HepG2 (cell line): ENCODE measurements around the gene PPIP5K2. TPM values are rescaled to one million over a fixed set of nuclear protein-coding genes. Genes with fewer than 3 reads are reported as not detected.

Experiments
- ATAC-seq: fragments of 200-7000 bp; cut with Tn5 transposase; 3 replicates; pipeline ENCODE4 v1.9.1; 2020; ENCODE audit warnings: mild to moderate bottlenecking, moderate library complexity
- BruUV-seq: library from RNA; stranded (reverse); fragments of 400-500 nt; replicated peaks from 2 replicates; lab custom pipeline; 2021; lab: Mats Ljungman, UMichigan
- CTCF ChIA-PET: fragments of 300-600 bp; formaldehyde crosslinking; extraction: SDS; loops from one replicate; lab custom pipeline; 2021; ENCODE audit warnings: low total read pairs, inconsistent platforms, low intra/inter-chr PET ratio; lab: Yijun Ruan, JAX
- POLR2A ChIA-PET: fragments of 350-600 bp; sonication (Branson Sonifier 250); formaldehyde crosslinking; loops from one replicate; lab custom pipeline; 2020; ENCODE audit warnings: antibody characterized with exemption, inconsistent platforms; lab: Yijun Ruan, JAX
- DNase-seq: peaks from one replicate; pipeline ENCODE4 v3.0.0-alpha.2; 2015; ENCODE audit warnings: low spot score
- FAIRE-seq: peaks from 3 replicates; lab custom pipeline; 2011; peaks lifted over from hg19 to GRCh38; lab: Jason Lieb, UNC
- H2AFZ ChIP-seq: one replicate; pipeline ENCODE4 v1.6.1; 2011; ENCODE audit warnings: low read length, inconsistent platforms
- H3K27ac ChIP-seq: fragments of 300-600 bp; 3 replicates; pipeline ENCODE4 v1.8.0; 2011; ENCODE audit warnings: mixed run types, mild to moderate bottlenecking, mixed read lengths, low read length, inconsistent platforms; ENCODE audit not compliant: insufficient read depth; ENCODE audit errors: extremely low read length
- H3K27me3 ChIP-seq, 2 experiments: fragments of 200-600 bp in 1 of 2; 2 replicates in 1 of 2; 3 replicates in 1 of 2; pipeline versions ENCODE4 v1.6.0 to v1.8.0; 2011; ENCODE audit warnings: low read length in 2 of 2, mild to moderate bottlenecking in 2 of 2, moderate library complexity in 2 of 2, inconsistent platforms in 1 of 2; ENCODE audit not compliant: insufficient read depth in 2 of 2, control insufficient read depth in 1 of 2
- H3K36me3 ChIP-seq, 2 experiments: fragments of 200-600 bp in 1 of 2; replicated peaks in 1 of 2; 2 replicates in 1 of 2; 3 replicates in 1 of 2; pipeline versions ENCODE4 v1.5.1 to v1.8.0; 2011; ENCODE audit warnings: low read length in 2 of 2, inconsistent platforms in 1 of 2; ENCODE audit not compliant: insufficient read depth in 2 of 2, control insufficient read depth in 1 of 2
- H3K4me1 ChIP-seq: 2 replicates; pipeline ENCODE4 v1.5.1; 2012; ENCODE audit warnings: low read length, inconsistent platforms; ENCODE audit not compliant: insufficient read depth
- H3K4me2 ChIP-seq: 2 replicates; pipeline ENCODE4 v1.6.0; 2011; ENCODE audit warnings: low read depth, low read length, inconsistent platforms
- H3K4me3 ChIP-seq, 3 experiments: fragments of 200-600 bp in 1 of 3; sonication (generic), shearing (Covaris generic) in 1 of 3; replicated peaks in 1 of 3; 2 replicates each; pipeline ENCODE4 v1.5.1; 2011 to 2016; ENCODE audit warnings: low read length in 3 of 3, inconsistent platforms in 2 of 3, low read depth in 2 of 3, mild to moderate bottlenecking in 2 of 3, control low read depth in 1 of 3, mixed read lengths in 1 of 3; ENCODE audit not compliant: insufficient read depth in 1 of 3
- H3K79me2 ChIP-seq: one replicate; pipeline ENCODE4 v1.6.1; 2011; ENCODE audit warnings: low read length, inconsistent platforms; ENCODE audit not compliant: insufficient read depth
- H3K9ac ChIP-seq: 2 replicates; pipeline ENCODE4 v1.6.0; 2011; ENCODE audit warnings: mild to moderate bottlenecking, low read depth, low read length, inconsistent platforms; ENCODE audit not compliant: insufficient read depth
- H3K9me3 ChIP-seq: 2 replicates; pipeline ENCODE4 v1.5.1; 2012; ENCODE audit warnings: mild to moderate bottlenecking, low read length
- H4K20me1 ChIP-seq: 2 replicates; pipeline ENCODE4 v1.6.0; 2011; ENCODE audit warnings: inconsistent platforms, mild to moderate bottlenecking, low read length, moderate library complexity; ENCODE audit not compliant: insufficient read depth
- IKZF1 ChIP-seq: fragments of 450-650 bp; IDR thresholded peaks from 2 replicates; pipeline ENCODE4 v1.7.1; 2016
- MED1 ChIP-seq: sonication (generic); formaldehyde crosslinking; IDR thresholded peaks from 2 replicates; pipeline ENCODE4 v1.4.0; 2020; ENCODE audit warnings: missing genetic modification reagents
- MIER2 ChIP-seq: IDR thresholded peaks from 2 replicates; pipeline ENCODE4 v1.6.1; 2016; ENCODE audit warnings: missing biosample characterization, missing genetic modification reagents
- POGK ChIP-seq: sonication (generic); formaldehyde crosslinking; conservative IDR thresholded peaks from 2 replicates; pipeline ENCODE4 v1.8.0; 2022; ENCODE audit warnings: mild to moderate bottlenecking, moderate library complexity, missing genetic modification reagents
- POGZ ChIP-seq: sonication (generic); formaldehyde crosslinking; IDR thresholded peaks from 2 replicates; pipeline ENCODE4 v1.4.0; 2020; ENCODE audit warnings: mild to moderate bottlenecking, missing genetic modification reagents
- RFX5 ChIP-seq: IDR thresholded peaks from 2 replicates; pipeline ENCODE4 v1.6.1; 2011; ENCODE audit warnings: low read depth, low read length, improper control_type of control experiment
- SRF ChIP-seq: IDR thresholded peaks from 2 replicates; pipeline ENCODE4 v1.6.1; 2011; ENCODE audit warnings: mild to moderate bottlenecking, low read depth, low read length, moderate library complexity
- ZFAT ChIP-seq: sonication (generic); formaldehyde crosslinking; conservative IDR thresholded peaks from 2 replicates; pipeline ENCODE4 v1.8.1; 2023; ENCODE audit warnings: missing genetic modification reagents, inconsistent platforms
- ZNF607 ChIP-seq: sonication (generic); formaldehyde crosslinking; IDR thresholded peaks from 2 replicates; pipeline ENCODE4 v1.5.1; 2020; ENCODE audit warnings: missing genetic modification reagents, mild to moderate bottlenecking, borderline replicate concordance
- ZNF614 ChIP-seq: IDR thresholded peaks from 2 replicates; pipeline ENCODE4 v1.6.1; 2018; ENCODE audit warnings: missing biosample characterization, missing genetic modification reagents, inconsistent platforms, borderline replicate concordance
- ZNF652 ChIP-seq: IDR thresholded peaks from 2 replicates; pipeline ENCODE4 v1.6.1; 2016; ENCODE audit warnings: low read depth, borderline replicate concordance
- WGBS: methylation state at CpG from one replicate; pipeline ENCODE4 v1.1.6; 2017; ENCODE audit warnings: low lambda C conversion rate; 5-methylcytosine and 5-hydroxymethylcytosine counted together
- in situ Hi-C: cut with HindIII; loops from 2 replicates; pipeline ENCODE4 v1.10.0; 2017; ENCODE audit warnings: low pct_unique_long_range_greater_than_20kb; ENCODE audit not compliant: extremely low pct_ligation_motif_present
- intact Hi-C: fragments of 100-400 bp; cut with micrococcal nuclease; formaldehyde crosslinking; loops from one replicate; pipeline ENCODE4 v1.10.0; 2022; ENCODE audit not compliant: unreplicated experiment
- polyA plus RNA-seq, 8 experiments: library from polyadenylated mRNA; depleted of rRNA in 3 of 8; stranded (reverse) in 7 of 8; unstranded in 1 of 8; fragments of >200 nt; fragmentation: Illumina TruSeq in 4 of 8; extraction: Trizol in 4 of 8; gene quantifications; 2 replicates each; pipeline versions ENCODE4 v1.2.1 to v1.2.3, GENCODE V29; 2011 to 2016; ENCODE audit warnings: low read depth in 4 of 8, missing spikeins in 1 of 8, mixed read lengths in 1 of 8; ENCODE audit not compliant: insufficient read depth in 1 of 8
- total RNA-seq, 5 experiments: library from RNA; depleted of rRNA; stranded (reverse); fragments of >200 nt; fragmentation: Illumina TruSeq; extraction: Trizol; gene quantifications; 2 replicates each; pipeline ENCODE4 v1.2.3, GENCODE V29; 2016; ENCODE audit warnings: low read depth in 1 of 5
- TF ChIP-seq, protein P1 (sequence below): IDR thresholded peaks from 2 replicates; pipeline ENCODE4 v1.6.1; 2016; ENCODE audit warnings: missing biosample characterization, missing genetic modification reagents, low read depth
- TF ChIP-seq, protein P2 (sequence below): sonication (generic); formaldehyde crosslinking; IDR thresholded peaks from 2 replicates; pipeline ENCODE4 v1.9.0; 2022; ENCODE audit warnings: missing genetic modification reagents, mild to moderate bottlenecking, borderline replicate concordance
- TF ChIP-seq, protein P3 (sequence below): sonication (generic); formaldehyde crosslinking; IDR thresholded peaks from 2 replicates; pipeline ENCODE4 v1.9.0; 2021; ENCODE audit warnings: missing genetic modification reagents, mild to moderate bottlenecking, borderline replicate concordance
- TF ChIP-seq, protein P4 (sequence below): sonication (generic); formaldehyde crosslinking; IDR thresholded peaks from 2 replicates; pipeline ENCODE4 v1.4.0; 2020; ENCODE audit warnings: mild to moderate bottlenecking, missing genetic modification reagents
- TF ChIP-seq, protein P5 (sequence below): sonication (generic); formaldehyde crosslinking; conservative IDR thresholded peaks from 2 replicates; pipeline ENCODE4 v1.8.1; 2023; ENCODE audit warnings: missing genetic modification reagents

The PPIP5K2 gene
- total and polyA plus RNA-seq, 2 of the 13 experiments (the other 11 are each of a cell fraction or from before 2014, with no cell fraction given) = 19.7 to 45.6 TPM

DNA sequence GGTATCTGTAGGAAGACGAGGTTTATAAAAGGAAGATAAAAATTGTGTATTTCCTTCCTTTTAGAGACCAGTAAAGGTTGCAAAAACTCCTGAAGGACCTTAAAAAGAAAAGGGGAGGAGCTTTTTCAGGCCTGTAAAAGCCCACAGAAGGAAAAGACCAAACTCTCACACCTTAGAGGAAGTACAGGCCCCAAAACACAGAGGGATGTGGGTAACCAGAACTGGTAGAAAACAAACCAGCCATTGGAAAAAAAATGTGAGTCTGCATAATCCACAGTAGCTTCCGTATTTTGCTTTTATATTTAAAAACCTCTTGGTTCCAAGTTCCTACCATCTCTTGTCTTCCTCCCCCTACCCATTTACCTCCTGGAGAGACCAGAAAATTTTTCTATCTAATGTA lies 8.6 kb upstream of the PPIP5K2 start (continued):
- no peak for TF ChIP-seq SRF
- no peak for TF ChIP-seq MIER2 (CRISPR knock-in tag)
- TF ChIP-seq, protein P1, sequence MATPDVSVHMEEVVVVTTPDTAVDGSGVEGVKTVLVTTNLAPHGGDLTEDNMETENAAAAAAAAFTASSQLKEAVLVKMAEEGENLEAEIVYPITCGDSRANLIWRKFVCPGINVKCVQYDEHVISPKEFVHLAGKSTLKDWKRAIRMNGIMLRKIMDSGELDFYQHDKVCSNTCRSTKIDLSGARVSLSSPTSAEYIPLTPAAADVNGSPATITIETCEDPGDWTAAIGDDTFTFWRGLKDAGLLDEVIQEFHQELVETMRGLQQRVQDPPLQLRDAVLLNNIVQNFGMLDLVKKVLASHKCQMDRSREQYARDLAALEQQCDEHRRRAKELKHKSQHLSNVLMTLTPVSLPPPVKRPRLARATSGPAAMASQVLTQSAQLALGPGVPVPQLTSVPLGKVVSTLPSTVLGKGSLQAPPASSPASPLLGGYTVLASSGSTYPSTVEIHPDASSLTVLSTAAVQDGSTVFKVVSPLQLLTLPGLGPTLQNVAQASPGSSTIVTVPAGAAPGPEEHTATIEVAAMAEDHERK = no peak
- TF ChIP-seq ZNF614 (CRISPR knock-in tag) = no peak

DNA sequence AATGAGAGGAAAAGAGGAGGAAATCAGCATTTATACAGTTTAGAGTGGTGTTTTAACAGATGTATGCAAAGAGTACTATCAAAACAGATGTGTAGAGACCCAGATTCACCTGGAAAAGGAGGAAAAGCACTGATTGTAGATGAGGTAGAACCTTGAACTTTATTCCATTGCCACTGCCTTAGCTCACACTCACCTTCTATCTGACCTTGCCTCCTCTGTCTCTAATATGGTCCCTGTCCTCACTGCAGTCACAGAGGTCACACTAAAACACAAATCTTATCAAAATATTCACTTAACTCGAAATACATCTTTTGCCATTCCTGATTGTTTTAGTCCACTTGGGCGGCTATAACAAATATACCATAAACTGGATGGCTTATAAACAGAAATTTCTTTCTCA lies 7.2 kb upstream of the PPIP5K2 start:
- intact Hi-C loops = loop anchor here (10.0 kb wide), 1 partner anchor 358 kb away; the partner anchor contains the start of gene PAM
- peaks cover 21% of the 10 kb centered on the region for H3K79me2 ChIP-seq
- CTCF ChIA-PET = no interaction called here
- no peak for TF ChIP-seq IKZF1
- no peak for TF ChIP-seq ZFAT (CRISPR knock-in tag)
- TF ChIP-seq, protein P2, sequence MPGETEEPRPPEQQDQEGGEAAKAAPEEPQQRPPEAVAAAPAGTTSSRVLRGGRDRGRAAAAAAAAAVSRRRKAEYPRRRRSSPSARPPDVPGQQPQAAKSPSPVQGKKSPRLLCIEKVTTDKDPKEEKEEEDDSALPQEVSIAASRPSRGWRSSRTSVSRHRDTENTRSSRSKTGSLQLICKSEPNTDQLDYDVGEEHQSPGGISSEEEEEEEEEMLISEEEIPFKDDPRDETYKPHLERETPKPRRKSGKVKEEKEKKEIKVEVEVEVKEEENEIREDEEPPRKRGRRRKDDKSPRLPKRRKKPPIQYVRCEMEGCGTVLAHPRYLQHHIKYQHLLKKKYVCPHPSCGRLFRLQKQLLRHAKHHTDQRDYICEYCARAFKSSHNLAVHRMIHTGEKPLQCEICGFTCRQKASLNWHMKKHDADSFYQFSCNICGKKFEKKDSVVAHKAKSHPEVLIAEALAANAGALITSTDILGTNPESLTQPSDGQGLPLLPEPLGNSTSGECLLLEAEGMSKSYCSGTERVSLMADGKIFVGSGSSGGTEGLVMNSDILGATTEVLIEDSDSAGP = no peak
- TF ChIP-seq, protein P3, sequence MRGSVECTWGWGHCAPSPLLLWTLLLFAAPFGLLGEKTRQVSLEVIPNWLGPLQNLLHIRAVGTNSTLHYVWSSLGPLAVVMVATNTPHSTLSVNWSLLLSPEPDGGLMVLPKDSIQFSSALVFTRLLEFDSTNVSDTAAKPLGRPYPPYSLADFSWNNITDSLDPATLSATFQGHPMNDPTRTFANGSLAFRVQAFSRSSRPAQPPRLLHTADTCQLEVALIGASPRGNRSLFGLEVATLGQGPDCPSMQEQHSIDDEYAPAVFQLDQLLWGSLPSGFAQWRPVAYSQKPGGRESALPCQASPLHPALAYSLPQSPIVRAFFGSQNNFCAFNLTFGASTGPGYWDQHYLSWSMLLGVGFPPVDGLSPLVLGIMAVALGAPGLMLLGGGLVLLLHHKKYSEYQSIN (CRISPR knock-in tag) = no peak
- TF ChIP-seq, protein P4, sequence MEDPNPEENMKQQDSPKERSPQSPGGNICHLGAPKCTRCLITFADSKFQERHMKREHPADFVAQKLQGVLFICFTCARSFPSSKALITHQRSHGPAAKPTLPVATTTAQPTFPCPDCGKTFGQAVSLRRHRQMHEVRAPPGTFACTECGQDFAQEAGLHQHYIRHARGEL = no peak
- TF ChIP-seq POGZ (CRISPR knock-in tag) = no peak
- TF ChIP-seq MED1 (CRISPR knock-in tag) = no peak
- TF ChIP-seq ZNF652 (CRISPR knock-in tag) = no peak
- no peak for TF ChIP-seq POGK (CRISPR knock-in tag)
- no peak for TF ChIP-seq RFX5
- no peak for TF ChIP-seq ZNF607
- TF ChIP-seq, protein P5, sequence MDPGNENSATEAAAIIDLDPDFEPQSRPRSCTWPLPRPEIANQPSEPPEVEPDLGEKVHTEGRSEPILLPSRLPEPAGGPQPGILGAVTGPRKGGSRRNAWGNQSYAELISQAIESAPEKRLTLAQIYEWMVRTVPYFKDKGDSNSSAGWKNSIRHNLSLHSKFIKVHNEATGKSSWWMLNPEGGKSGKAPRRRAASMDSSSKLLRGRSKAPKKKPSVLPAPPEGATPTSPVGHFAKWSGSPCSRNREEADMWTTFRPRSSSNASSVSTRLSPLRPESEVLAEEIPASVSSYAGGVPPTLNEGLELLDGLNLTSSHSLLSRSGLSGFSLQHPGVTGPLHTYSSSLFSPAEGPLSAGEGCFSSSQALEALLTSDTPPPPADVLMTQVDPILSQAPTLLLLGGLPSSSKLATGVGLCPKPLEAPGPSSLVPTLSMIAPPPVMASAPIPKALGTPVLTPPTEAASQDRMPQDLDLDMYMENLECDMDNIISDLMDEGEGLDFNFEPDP = no peak

More for the DNA sequence above, 7.2 kb upstream of the PPIP5K2 start:
- no peak overlapping the region for H3K4me3 ChIP-seq
- no peak overlapping the region for H3K9ac ChIP-seq
- H3K27me3 ChIP-seq = no peaks in the 10 kb centered on the region
- H3K4me2 ChIP-seq = no peak overlapping the region
- POLR2A ChIA-PET = no interaction called here
- no peak for ATAC-seq
- H3K9me3 ChIP-seq = no peaks in the 10 kb centered on the region
- no peak overlapping the region for H3K27ac ChIP-seq
- no peak overlapping the region for H2AFZ ChIP-seq
- DNase-seq = no peak
- WGBS = 87% methylated on average over 2 of the region's 2 CpGs
- H3K4me1 ChIP-seq = peaks cover 11% of the 10 kb centered on the region
- no peaks in the 10 kb centered on the region for H4K20me1 ChIP-seq
- no TSS peak for BruUV-seq
- in situ Hi-C loops = no loop called here
- H3K36me3 ChIP-seq = no peaks in the 10 kb centered on the region
- FAIRE-seq = no peak
